CD4-positive, alpha-beta T cell treated with Interleukin-15 for 4 hours (primary cell): ENCODE data around the gene TYSND1.
"Not testable (repeated sequence)": the region's sequence is repeated elsewhere in the genome, so short reads cannot be mapped to it uniquely, and the experiment has no call there.

Source experiments
- DNase-seq: peaks from one replicate; pipeline ENCODE4 v3.0.0-alpha.2; 2020; ENCODE audit warnings: low spot score

The TYSND1 gene

DNA sequence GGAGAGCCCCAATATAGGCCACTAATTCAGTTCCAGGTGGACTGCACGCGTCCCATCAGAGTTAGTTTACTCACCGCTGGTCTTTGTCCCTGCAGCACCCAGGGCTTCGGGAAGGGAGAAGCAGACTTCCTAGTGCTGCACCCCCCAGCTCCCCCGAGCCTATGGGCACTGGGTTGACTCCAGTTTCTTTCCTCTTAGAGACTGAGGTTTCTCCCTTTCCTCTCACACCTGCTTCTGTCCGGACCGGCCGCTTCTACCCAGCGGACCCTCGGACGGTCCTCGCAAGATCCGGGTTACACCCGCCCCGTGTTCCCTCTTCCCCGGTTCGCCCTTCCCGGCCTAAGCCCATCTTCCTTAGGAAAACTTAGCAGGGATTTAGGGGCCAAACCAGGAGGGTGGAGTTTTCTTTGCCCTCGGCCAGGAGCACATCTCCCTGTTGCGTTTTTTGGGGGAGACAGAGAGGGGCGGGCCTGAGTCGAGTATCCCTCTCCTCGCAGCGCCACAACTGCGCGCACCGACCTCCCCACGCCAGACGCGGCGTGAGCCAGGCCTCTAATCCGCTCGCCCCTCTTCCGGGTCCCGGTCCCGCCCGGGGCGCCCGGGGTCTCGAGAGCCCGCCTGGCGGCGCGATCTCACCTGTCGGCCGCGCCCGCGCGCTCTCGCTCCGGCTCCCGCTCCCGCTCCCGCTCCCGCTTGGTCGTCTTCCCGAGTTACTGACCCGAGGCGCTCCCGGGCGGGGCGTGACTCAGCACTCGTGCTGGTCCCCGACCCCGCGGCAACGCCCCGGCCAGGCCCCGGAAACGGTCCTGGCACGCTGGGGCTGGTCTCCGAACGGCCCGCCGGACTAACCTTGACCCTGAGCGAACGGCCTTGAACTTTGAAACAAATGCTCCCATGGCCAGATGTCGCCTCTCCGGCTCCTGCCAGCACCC is 14.1 kb downstream of the TYSND1 start, which contains the start of gene AIFM2:
Gene AIFM2, minus strand, starts transcription at position 728 of the 932 bp plus-strand sequence. CDS start 8,741 bp downstream, outside the sequence.
- peak; percentile 24 for DNase-seq

DNA sequence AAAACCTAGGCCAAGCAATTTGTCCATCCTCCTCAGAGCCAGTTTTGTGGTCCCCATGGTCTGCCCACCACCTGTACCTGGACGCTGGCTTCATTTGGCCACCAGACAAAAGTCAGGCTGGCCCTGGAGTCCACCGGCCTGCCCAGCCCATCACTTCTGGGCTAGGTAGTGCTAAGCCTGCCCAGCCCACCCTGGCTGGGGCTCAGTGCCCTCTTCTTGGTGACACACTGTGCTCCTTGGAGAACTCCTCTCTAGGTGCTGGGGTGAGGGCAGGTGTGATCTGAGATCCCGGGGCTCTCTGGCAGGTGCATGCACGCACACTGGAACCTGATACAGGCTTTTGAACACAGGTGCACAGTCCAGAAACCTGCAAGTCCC is 15.0 kb downstream of the TYSND1 start:
- DNase-seq: no peak

DNA sequence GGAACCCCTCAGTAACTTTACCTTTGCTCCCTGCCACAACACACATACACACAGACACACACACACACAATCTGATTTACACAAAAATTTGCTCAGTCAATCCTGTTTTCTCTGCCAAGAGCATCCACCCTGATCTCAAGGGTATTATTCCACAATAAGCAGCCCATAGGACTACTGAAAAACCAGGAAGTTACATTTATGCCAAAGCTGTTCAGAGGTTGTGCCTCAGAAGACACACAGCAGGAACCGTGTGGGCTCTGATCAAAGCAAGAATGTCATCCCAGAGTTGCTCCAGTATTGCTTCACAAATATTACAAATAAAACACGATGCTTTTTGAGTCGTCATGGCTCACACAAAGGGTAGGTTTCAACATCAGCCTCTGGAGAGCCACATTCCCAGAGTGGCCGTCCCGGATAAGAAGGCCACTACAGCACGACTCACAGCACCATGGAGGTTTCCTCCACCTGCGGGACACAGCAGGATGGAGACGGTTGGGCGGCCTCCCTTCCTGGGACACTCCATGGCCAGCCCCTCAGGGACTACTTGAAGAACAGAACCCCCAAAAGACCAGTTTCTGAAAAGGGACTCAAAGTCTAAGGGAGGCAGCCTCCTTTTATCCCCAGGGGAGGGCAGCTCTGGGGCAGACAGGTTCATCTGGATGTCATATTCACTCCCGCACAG is 15.5 kb downstream of the TYSND1 start:
- DNase-seq: no peak

- DNase-seq: no peak
Observed at GRCh38 chr10:70126700-70127395, 19.7 kb downstream of the TYSND1 start.

GRCh38 chr10:70125918-70126552 is 20.5 kb downstream of the TYSND1 start:
- DNase-seq: no peak

DNA sequence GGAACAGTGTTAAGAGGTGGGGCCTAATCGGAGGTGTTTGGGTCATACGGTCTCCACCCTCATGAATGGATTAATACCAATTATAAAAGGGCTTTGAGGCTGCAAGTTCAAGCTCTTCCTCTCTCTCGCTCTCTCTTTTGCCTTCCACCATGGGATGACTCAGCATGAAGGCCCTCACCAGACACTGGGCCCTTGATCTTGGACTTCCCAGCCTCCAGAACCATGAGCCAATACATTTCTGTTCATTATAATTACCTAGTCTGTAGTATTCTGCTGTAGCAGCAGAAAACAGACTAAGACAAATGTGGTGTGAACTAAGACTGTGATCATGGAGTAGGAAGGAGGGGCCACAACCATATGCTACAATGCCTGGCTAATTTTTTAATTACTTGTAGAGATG is 21.6 kb downstream of the TYSND1 start:
- no peak for DNase-seq

GRCh38 chr10:70124415-70124814 is 22.1 kb downstream of the TYSND1 start:
- no peak for DNase-seq

GRCh38 chr10:70123817-70124216 is 22.7 kb downstream of the TYSND1 start:
- no peak for DNase-seq

- not testable (repeated sequence) for DNase-seq
Observed at GRCh38 chr10:70123166-70123565, 23.3 kb downstream of the TYSND1 start.

DNA sequence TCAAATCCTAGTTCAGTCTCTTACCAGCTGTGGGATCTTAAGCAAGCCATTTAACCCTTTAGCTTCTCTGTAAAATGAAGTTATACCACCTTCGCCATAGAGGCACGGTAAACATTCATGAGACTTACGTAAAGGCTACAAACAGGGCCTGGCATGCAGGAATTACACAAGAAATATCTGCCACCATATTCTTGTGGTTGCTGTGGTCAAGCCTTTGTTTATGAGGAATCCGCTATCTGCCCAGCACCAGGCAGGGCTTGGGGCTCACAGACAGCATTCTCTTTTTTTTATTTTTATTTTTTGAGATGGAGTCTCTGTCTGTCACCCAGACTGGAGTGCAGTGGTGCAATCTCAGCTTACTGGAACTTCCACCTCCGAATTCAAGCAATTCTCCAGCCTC is 23.8 kb downstream of the TYSND1 start:
- DNase-seq: no peak

GRCh38 chr10:70121281-70121949 is 25.1 kb downstream of the TYSND1 start:
- no peak for DNase-seq

DNA sequence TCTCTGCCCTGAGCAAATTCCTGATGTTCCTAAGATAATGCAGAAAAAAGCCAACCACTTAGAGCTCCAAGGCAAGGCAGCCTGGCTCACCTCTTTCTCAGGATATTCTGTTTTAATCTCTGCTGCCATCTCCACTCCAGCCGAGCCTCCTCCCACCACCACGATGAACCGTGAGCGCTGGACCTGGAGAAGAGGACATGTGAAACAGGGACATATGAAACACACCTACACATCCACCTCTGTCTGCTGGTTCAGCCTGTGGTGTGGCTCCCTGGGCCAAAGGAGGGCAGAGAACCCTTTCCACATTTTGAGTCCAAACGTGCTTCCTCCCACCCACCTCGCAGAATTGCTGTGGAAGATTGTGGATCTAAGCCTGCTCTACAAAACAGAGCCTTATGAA is 26.1 kb downstream of the TYSND1 start:
- DNase-seq: no peak

DNA sequence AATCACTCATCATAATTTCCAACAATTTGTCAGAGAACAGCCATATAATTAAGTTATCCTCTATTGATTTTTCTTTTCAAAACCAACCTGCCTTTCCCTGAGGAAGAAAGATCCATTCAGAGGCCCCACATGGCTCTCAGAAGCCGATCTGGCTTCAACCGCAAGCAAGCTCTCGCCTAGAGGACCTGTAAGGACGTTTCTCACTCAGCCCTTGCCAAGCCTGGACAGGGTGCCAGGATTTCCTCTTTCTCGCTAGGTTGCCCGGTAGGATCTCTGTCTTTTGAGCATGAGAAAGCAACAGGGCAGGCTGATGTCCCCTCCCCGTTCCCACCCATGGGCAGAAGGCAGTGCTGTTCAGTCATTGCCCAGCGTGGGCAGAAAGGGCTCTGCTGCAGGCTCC is 26.9 kb downstream of the TYSND1 start:
- no peak for DNase-seq

DNA sequence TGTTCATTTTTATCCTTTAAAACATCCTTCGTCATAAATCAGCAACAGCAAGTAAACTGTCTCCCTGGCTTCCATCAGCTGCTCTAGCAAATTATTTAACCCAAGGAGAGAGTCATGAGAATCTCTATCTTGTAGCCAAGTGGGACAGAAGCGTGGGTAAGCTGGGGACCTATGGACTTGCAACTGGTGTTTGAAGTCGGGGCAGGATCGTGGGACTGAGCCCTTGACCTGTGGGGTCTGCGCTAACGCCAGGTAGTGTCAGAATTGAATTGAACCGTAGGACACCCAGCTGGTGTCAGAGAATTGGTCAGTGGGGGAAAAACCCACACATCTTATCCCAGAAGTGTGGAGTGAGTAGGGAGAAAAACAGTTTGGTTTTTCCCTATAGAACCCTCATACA is 27.3 kb downstream of the TYSND1 start:
- no peak for DNase-seq

- DNase-seq: no peak
Observed at GRCh38 chr10:70118196-70118595, 28.3 kb downstream of the TYSND1 start.

- no peak for DNase-seq
Observed at GRCh38 chr10:70117646-70118045, 28.9 kb downstream of the TYSND1 start.

- DNase-seq: peak; percentile 66
Observed at GRCh38 chr10:70115948-70116682, 30.4 kb downstream of the TYSND1 start.

DNA sequence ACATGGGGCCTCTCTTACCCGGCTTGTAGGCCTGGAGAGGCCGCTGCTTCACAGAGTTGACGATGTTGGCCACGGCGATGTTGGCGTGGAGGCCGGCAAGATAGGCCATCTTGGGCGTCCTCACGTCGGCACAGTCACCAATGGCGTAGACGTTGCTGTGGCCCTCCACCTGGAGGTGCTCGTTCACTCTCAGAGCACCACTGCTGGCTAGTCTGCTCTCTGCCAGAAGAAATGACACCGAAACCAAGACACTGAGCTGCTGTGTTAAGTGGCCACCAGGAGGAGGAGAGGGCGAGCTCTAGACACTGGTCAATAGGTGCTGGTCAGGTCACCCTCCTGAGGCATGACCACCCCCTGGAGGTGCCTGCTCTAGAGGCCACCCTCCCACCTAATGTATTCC is 31.6 kb downstream of the TYSND1 start:
- no peak for DNase-seq

DNA sequence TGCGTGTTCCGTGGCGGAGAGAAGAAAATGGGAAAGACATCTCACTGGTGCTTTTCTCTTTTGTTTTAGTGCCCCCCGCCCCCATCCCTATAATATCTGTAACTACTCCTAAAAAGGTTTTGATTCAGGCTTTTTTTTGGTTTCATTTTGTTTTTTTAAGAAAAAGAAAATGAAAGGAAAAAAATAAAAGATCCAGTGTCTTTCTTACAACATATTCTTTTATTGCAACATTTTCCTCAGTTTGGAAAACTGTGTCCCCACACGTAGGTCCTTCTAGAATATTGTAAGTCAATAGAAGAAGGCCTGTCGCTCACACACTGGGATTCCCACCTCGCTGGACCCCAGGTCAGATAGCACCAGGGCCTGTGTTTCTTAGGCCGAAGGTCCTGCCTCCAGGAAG is 34.4 kb downstream of the TYSND1 start:
- DNase-seq: no peak

GRCh38 chr10:70111496-70111895 is 35.0 kb downstream of the TYSND1 start:
- no peak for DNase-seq
